ENCODE measurements around the gene STK10.

Gene STK10

GRCh38 chr5:172055996-172056395, 132.0 kb downstream of the STK10 start:
- no peak overlapping the region for H3K4me3 ChIP-seq (replicated peaks; ENCODE audit: insufficient read depth, low read length)
- DNase-seq (ENCODE audit: low read depth in 1 of 2, low spot score in 1 of 2): no peak
- H3K27me3 ChIP-seq (ENCODE audit: insufficient read depth, poor library complexity, severe bottlenecking): no peaks in the 10 kb centered on the region
- TF ChIP-seq SPI1 (IDR thresholded peaks at IDR 0.05; ENCODE audit: borderline replicate concordance, low read depth): no peak
- no peak for TF ChIP-seq REST (IDR thresholded peaks at IDR 0.05; ENCODE audit: insufficient replicate concordance, low read depth)
- no peak for TF ChIP-seq GABPA (IDR thresholded peaks at IDR 0.05; ENCODE audit: low read depth)
- TF ChIP-seq POLR2AphosphoS5 (IDR thresholded peaks at IDR 0.05; ENCODE audit: low read depth): no peak
- TF ChIP-seq, protein P1, sequence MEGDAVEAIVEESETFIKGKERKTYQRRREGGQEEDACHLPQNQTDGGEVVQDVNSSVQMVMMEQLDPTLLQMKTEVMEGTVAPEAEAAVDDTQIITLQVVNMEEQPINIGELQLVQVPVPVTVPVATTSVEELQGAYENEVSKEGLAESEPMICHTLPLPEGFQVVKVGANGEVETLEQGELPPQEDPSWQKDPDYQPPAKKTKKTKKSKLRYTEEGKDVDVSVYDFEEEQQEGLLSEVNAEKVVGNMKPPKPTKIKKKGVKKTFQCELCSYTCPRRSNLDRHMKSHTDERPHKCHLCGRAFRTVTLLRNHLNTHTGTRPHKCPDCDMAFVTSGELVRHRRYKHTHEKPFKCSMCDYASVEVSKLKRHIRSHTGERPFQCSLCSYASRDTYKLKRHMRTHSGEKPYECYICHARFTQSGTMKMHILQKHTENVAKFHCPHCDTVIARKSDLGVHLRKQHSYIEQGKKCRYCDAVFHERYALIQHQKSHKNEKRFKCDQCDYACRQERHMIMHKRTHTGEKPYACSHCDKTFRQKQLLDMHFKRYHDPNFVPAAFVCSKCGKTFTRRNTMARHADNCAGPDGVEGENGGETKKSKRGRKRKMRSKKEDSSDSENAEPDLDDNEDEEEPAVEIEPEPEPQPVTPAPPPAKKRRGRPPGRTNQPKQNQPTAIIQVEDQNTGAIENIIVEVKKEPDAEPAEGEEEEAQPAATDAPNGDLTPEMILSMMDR (IDR thresholded peaks at IDR 0.05; ENCODE audit: insufficient read depth, low read length): no peak
- no peak overlapping the region for H3K27ac ChIP-seq (replicated peaks)

GRCh38 chr5:172055421-172055820, 132.6 kb downstream of the STK10 start:
- Histone ChIP-seq H3K27ac (replicated peaks) (no peak overlapping the region), H3K4me3 (replicated peaks; ENCODE audit: insufficient read depth, low read length) (no peak overlapping the region), H3K27me3 (ENCODE audit: insufficient read depth, poor library complexity, severe bottlenecking) (no peaks in the 10 kb centered on the region)
- no peak for DNase-seq (ENCODE audit: low read depth in 1 of 2, low spot score in 1 of 2)
- TF ChIP-seq SPI1 (IDR thresholded peaks at IDR 0.05; ENCODE audit: borderline replicate concordance, low read depth): no peak
- no peak for TF ChIP-seq POLR2AphosphoS5 (IDR thresholded peaks at IDR 0.05; ENCODE audit: low read depth)
- TF ChIP-seq GABPA (IDR thresholded peaks at IDR 0.05; ENCODE audit: low read depth): no peak
- TF ChIP-seq, protein P1 (IDR thresholded peaks at IDR 0.05; ENCODE audit: insufficient read depth, low read length): no peak
- TF ChIP-seq REST (IDR thresholded peaks at IDR 0.05; ENCODE audit: insufficient replicate concordance, low read depth): no peak

DNA sequence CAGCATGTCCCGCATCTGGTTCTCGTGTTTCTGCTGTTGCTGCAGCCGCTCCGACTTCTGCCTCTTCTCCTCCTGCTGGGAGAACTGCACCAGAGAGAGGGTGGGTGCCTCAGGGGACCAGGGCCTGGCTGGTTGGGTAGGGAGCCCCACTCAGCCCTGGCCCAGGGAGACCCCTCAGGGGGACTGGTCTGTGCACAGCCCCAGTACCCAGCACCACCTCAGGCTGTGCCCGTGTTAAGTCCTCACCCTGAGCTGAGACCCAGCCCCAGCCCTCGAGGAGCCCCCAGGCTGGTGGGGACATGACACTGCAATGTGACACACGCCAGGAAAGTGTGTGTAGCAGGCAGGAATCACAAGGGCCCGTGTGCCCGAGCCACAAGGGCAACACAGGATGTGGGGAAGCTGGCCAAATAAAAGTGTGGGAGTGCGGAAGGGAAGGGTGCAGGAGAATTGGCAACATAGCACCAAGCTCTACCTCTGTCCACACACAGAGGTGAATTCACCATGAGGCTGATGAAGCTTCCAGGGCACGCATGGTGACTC, 133.3 kb downstream of the STK10 start:
- Histone ChIP-seq H3K27ac (replicated peaks) (no peak overlapping the region), H3K4me3 (replicated peaks; ENCODE audit: insufficient read depth, low read length) (no peak overlapping the region), H3K27me3 (ENCODE audit: insufficient read depth, poor library complexity, severe bottlenecking) (no peaks in the 10 kb centered on the region)
- DNase-seq (ENCODE audit: low read depth in 1 of 2, low spot score in 1 of 2): no peak
- TF ChIP-seq SPI1 (IDR thresholded peaks at IDR 0.05; ENCODE audit: borderline replicate concordance, low read depth) (no peak), REST (IDR thresholded peaks at IDR 0.05; ENCODE audit: insufficient replicate concordance, low read depth) (no peak), POLR2AphosphoS5 (IDR thresholded peaks at IDR 0.05; ENCODE audit: low read depth) (no peak)
- TF ChIP-seq, protein P1 (IDR thresholded peaks at IDR 0.05; ENCODE audit: insufficient read depth, low read length): no peak
